H1 (cell line): ENCODE data around the gene ZNF227. TPM values are rescaled to one million over a fixed set of nuclear protein-coding genes. Genes with fewer than 3 reads are reported as not detected.
"Not testable (repeated sequence)": the region's sequence is repeated elsewhere in the genome, so short reads cannot be mapped to it uniquely, and the experiment has no call there.

ENCODE experiments used
- CTCF ChIA-PET: fragments of 300-600 bp; sonication (Branson Sonifier 250); formaldehyde crosslinking; loops from one replicate; lab custom pipeline; 2021; ENCODE audit not compliant: partially characterized antibody; lab: Charles Lee
- POLR2A ChIA-PET: fragments of 300-600 bp; sonication (Branson Sonifier 250); formaldehyde crosslinking; loops from one replicate; lab custom pipeline; 2021; ENCODE audit warnings: inconsistent platforms; ENCODE audit not compliant: partially characterized antibody; lab: Charles Lee
- DNase-seq, 2 experiments: peaks; one replicate each; pipeline versions ENCODE4 v3.0.0 to v3.0.0-alpha.2; 2010 to 2022; ENCODE audit warnings: low spot score in 2 of 2, low read depth in 1 of 2, mixed read lengths in 1 of 2
- FAIRE-seq: peaks from 2 replicates; lab custom pipeline; 2011; peaks lifted over from hg19 to GRCh38; lab: Jason Lieb, UNC
- H2AFZ ChIP-seq: 2 replicates; pipeline ENCODE4 v1.8.1; 2012; ENCODE audit warnings: low read length, inconsistent platforms
- H2AK5ac ChIP-seq: 2 replicates; pipeline ENCODE4 v1.6.1; 2013; ENCODE audit warnings: low read depth, low read length
- H2BK120ac ChIP-seq: replicated peaks from 2 replicates; pipeline ENCODE3; 2013; ENCODE audit warnings: low read depth, low read length, inconsistent platforms
- H2BK12ac ChIP-seq: 2 replicates; pipeline ENCODE4 v1.6.1; 2013; ENCODE audit warnings: low read depth, low read length
- H2BK15ac ChIP-seq: 2 replicates; pipeline ENCODE4 v1.6.1; 2013; ENCODE audit warnings: low read length
- H2BK20ac ChIP-seq: 2 replicates; pipeline ENCODE4 v1.6.1; 2013; ENCODE audit warnings: low read length
- H2BK5ac ChIP-seq: 2 replicates; pipeline ENCODE4 v1.6.1; 2013; ENCODE audit warnings: low read depth, low read length
- H3K14ac ChIP-seq: 2 replicates; pipeline ENCODE4 v1.6.1; 2013; ENCODE audit warnings: inconsistent platforms; ENCODE audit not compliant: insufficient read length
- H3K18ac ChIP-seq: 2 replicates; pipeline ENCODE4 v1.6.1; 2013; ENCODE audit warnings: low read length; ENCODE audit errors: extremely low read depth
- H3K23ac ChIP-seq: 2 replicates; pipeline ENCODE4 v1.6.1; 2013; ENCODE audit warnings: inconsistent platforms; ENCODE audit not compliant: insufficient read length
- H3K23me2 ChIP-seq: 2 replicates; pipeline ENCODE4 v1.6.1; 2013; ENCODE audit warnings: low read depth, low read length
- H3K27ac ChIP-seq: 2 replicates; pipeline ENCODE4 v1.6.1; 2011; ENCODE audit warnings: low read depth, low read length, inconsistent platforms
- H3K27me3 ChIP-seq, 4 experiments: replicated peaks in 1 of 4; 1 replicate in 1 of 4; 2 replicates in 3 of 4; pipeline versions ENCODE4 v1.6.1 to v1.8.1; 2011 to 2013; ENCODE audit warnings: low read length in 3 of 4, mild to moderate bottlenecking in 3 of 4, inconsistent platforms in 2 of 4, mixed read lengths in 2 of 4, moderate library complexity in 1 of 4; ENCODE audit not compliant: control insufficient read depth in 3 of 4, insufficient read depth in 3 of 4; ENCODE audit errors: extremely low read depth in 1 of 4
- H3K36me3 ChIP-seq, 4 experiments: 2 replicates each; pipeline versions ENCODE4 v1.6.1 to v1.8.1; 2011 to 2013; ENCODE audit warnings: mild to moderate bottlenecking in 4 of 4, low read length in 3 of 4, moderate library complexity in 2 of 4, control low read depth in 1 of 4, inconsistent platforms in 1 of 4; ENCODE audit not compliant: insufficient read depth in 4 of 4, control insufficient read depth in 2 of 4
- H3K4ac ChIP-seq: replicated peaks from 2 replicates; pipeline ENCODE3; 2013; ENCODE audit warnings: low read length, low read depth, mixed read lengths, inconsistent platforms; ENCODE audit not compliant: insufficient read length
- H3K4me1 ChIP-seq, 4 experiments: replicated peaks in 1 of 4; 1 replicate in 1 of 4; 2 replicates in 3 of 4; pipeline versions ENCODE4 v1.6.1 to v1.8.1; 2011 to 2013; ENCODE audit warnings: low read length in 3 of 4, inconsistent platforms in 2 of 4, mixed read lengths in 1 of 4; ENCODE audit not compliant: insufficient read depth in 4 of 4, control insufficient read depth in 3 of 4
- H3K4me2 ChIP-seq, 2 experiments: 2 replicates each; pipeline versions ENCODE4 v1.6.1 to v1.8.1; 2011 to 2013; ENCODE audit warnings: low read depth in 2 of 2, low read length in 2 of 2, control low read depth in 1 of 2, inconsistent platforms in 1 of 2, mild to moderate bottlenecking in 1 of 2; ENCODE audit not compliant: insufficient read depth in 1 of 2
- H3K4me3 ChIP-seq, 4 experiments: fragments of 200-600, 300-600 bp in 1 of 4; sonication (generic), shearing (Covaris generic), sonication (Bioruptor Twin) in 1 of 4; 2 replicates each; pipeline versions ENCODE4 v1.5.1 to v1.8.1; 2011 to 2016; ENCODE audit warnings: low read length in 4 of 4, low read depth in 3 of 4, control low read depth in 2 of 4, inconsistent platforms in 2 of 4, mild to moderate bottlenecking in 2 of 4, mixed read lengths in 1 of 4, moderate library complexity in 1 of 4; ENCODE audit not compliant: insufficient read depth in 2 of 4; ENCODE audit errors: extremely low read depth in 1 of 4
- H3K56ac ChIP-seq: replicated peaks from 2 replicates; pipeline ENCODE3; 2013; ENCODE audit warnings: low read depth, mild to moderate bottlenecking, mixed read lengths, low read length, inconsistent platforms; ENCODE audit not compliant: insufficient read length
- H3K79me1 ChIP-seq: 2 replicates; pipeline ENCODE4 v1.6.1; 2013; ENCODE audit warnings: low read depth, low read length, control low read depth
- H3K79me2 ChIP-seq, 2 experiments: 2 replicates each; pipeline versions ENCODE4 v1.6.1 to v1.8.1; 2012 to 2013; ENCODE audit warnings: low read length in 2 of 2, mild to moderate bottlenecking in 2 of 2, inconsistent platforms in 1 of 2; ENCODE audit not compliant: insufficient read depth in 2 of 2, control insufficient read depth in 1 of 2
- H3K9ac ChIP-seq, 4 experiments: replicated peaks in 1 of 4; 1 replicate in 1 of 4; 2 replicates in 3 of 4; pipeline versions ENCODE4 v1.6.1 to v1.8.1; 2011 to 2013; ENCODE audit warnings: low read depth in 3 of 4, low read length in 3 of 4, control low read depth in 2 of 4, mild to moderate bottlenecking in 2 of 4, moderate library complexity in 2 of 4, inconsistent platforms in 1 of 4; ENCODE audit errors: extremely low read depth in 1 of 4
- H3K9me3 ChIP-seq, 2 experiments: 2 replicates each; pipeline versions ENCODE4 v1.6.1 to v1.8.1; 2012 to 2013; ENCODE audit warnings: mild to moderate bottlenecking in 2 of 2, moderate library complexity in 2 of 2, control low read depth in 1 of 2, inconsistent platforms in 1 of 2, low read depth in 1 of 2, low read length in 1 of 2, mixed read lengths in 1 of 2; ENCODE audit not compliant: insufficient read depth in 2 of 2
- H4K20me1 ChIP-seq, 2 experiments: replicated peaks in 1 of 2; 2 replicates each; pipeline versions ENCODE3 to v1.8.1; 2011 to 2013; ENCODE audit warnings: inconsistent platforms in 2 of 2, low read length in 2 of 2, mild to moderate bottlenecking in 1 of 2; ENCODE audit not compliant: insufficient read depth in 2 of 2, control insufficient read depth in 1 of 2
- H4K5ac ChIP-seq: 2 replicates; pipeline ENCODE4 v1.6.1; 2013; ENCODE audit warnings: low read length, low read depth, mixed read lengths, inconsistent platforms; ENCODE audit not compliant: insufficient read length
- H4K8ac ChIP-seq: 2 replicates; pipeline ENCODE4 v1.8.0; 2013; ENCODE audit warnings: mild to moderate bottlenecking, moderate library complexity, low read length, inconsistent platforms; ENCODE audit not compliant: insufficient read depth; ENCODE audit errors: extremely low read depth
- H4K91ac ChIP-seq: replicated peaks from 2 replicates; pipeline ENCODE3; 2013; ENCODE audit warnings: low read length, mixed read lengths, inconsistent platforms; ENCODE audit not compliant: insufficient read length
- WGBS, 2 experiments: shearing (Covaris generic) in 1 of 2; methylation state at CpG; one replicate each; pipeline versions ENCODE4 v1.1.6 to v1.1.7; 2013 to 2015; ENCODE audit warnings: low lambda C conversion rate in 2 of 2, mixed read lengths in 2 of 2, inconsistent platforms in 1 of 2, low coverage in 1 of 2, missing lambda C conversion rate in 1 of 2; ENCODE audit not compliant: insufficient replicate concordance in 2 of 2, insufficient coverage in 1 of 2, insufficient read length in 1 of 2; ENCODE audit errors: extremely low coverage in 1 of 2, missing lambda C conversion rate in 1 of 2; 5-methylcytosine and 5-hydroxymethylcytosine counted together
- polyA plus RNA-seq, 7 experiments: library from polyadenylated mRNA; depleted of rRNA in 3 of 7; stranded (reverse) in 5 of 7; unstranded in 2 of 7; fragments of >200 nt in 5 of 7; fragments of 200-250 nt in 2 of 7; gene quantifications; 1 replicate in 5 of 7; 2 replicates in 1 of 7; 4 replicates in 1 of 7; pipeline versions ENCODE4 v1.2.1 to v1.2.3, GENCODE V29; 2011 to 2013; ENCODE audit warnings: missing spikeins in 2 of 7, mixed read lengths in 2 of 7
- total RNA-seq: library from RNA; stranded (reverse); fragmentation: NEBNext Ultra II Directional; extraction: Animal tissue kit (Norgen Biotek cat#: 25700); gene quantifications from 2 replicates; pipeline ENCODE4 v1.2.1, GENCODE V29; 2021

ZNF227 gene
- total and polyA plus RNA-seq, 2 of the 8 experiments (the other 6 are each of a cell fraction or from before 2014, with no cell fraction given), result 4.9 to 23.9 TPM

DNA sequence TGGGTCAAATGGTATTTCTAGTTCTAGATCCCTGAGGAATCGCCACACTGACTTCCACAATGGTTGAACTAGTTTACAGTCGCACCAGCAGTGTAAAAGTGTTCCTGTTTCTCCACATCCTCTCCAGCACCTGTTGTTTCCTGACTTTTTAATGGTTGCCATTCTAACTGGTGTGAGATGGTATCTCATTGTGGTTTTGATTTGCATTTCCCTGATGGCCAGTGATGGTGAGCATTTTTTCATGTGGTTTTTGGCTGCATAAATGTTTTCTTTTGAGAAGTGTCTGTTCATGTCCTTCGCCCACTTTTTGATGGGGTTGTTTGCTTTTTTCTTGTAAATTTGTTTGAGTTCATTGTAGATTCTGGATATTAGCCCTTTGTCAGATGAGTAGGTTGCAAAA, 9.0 kb downstream of the ZNF227 start:
- H3K23me2 ChIP-seq, H3K79me1 ChIP-seq, H4K20me1 ChIP-seq, H2BK12ac ChIP-seq, H3K9me3 ChIP-seq, H3K4ac ChIP-seq, H2BK120ac ChIP-seq, H2BK15ac ChIP-seq, H4K8ac ChIP-seq, H2BK20ac ChIP-seq, H3K4me2 ChIP-seq, H3K9ac ChIP-seq, H3K27me3 ChIP-seq, FAIRE-seq, H2AFZ ChIP-seq, H4K5ac ChIP-seq, H4K91ac ChIP-seq, H3K79me2 ChIP-seq, H3K4me3 ChIP-seq, H3K23ac ChIP-seq, H3K27ac ChIP-seq, H2AK5ac ChIP-seq, H3K18ac ChIP-seq, CTCF ChIA-PET, H3K4me1 ChIP-seq, H3K14ac ChIP-seq, H3K56ac ChIP-seq, POLR2A ChIA-PET, H2BK5ac ChIP-seq, DNase-seq: not testable (repeated sequence)
- 95% methylated on average over 3 of the region's 3 CpGs; no CpG with 5 or more reads in 1 of the 2 experiments for WGBS, 2 experiments
- peaks cover 2 to 26% (median 13%) of the 10 kb centered on the region in 4 experiments; a peak in 5 of 8 replicates for H3K36me3 ChIP-seq
